K562 (cell line): ENCODE results near the gene PDE4A. TPM values are rescaled to one million over a fixed set of nuclear protein-coding genes. Genes with fewer than 3 reads are reported as not detected.

Source experiments
- ATAC-seq: fragments of 200-7000 bp; cut with Tn5 transposase; 3 replicates; pipeline ENCODE4 v1.9.1; 2020; ENCODE audit warnings: moderate library complexity
- BruUV-seq: library from RNA; stranded (reverse); fragments of 400-500 nt; replicated peaks from 2 replicates; lab custom pipeline; 2021; lab: Mats Ljungman, UMichigan
- CTCF ChIA-PET: fragments of 300-600 bp; formaldehyde crosslinking; extraction: SDS; loops from one replicate; lab custom pipeline; 2021; ENCODE audit warnings: low intra/inter-chr PET ratio; lab: Yijun Ruan, JAX
- POLR2A ChIA-PET: fragments of 300-600, 350-650 bp; sonication (Branson Sonifier 250); formaldehyde crosslinking; extraction: SDS; loops from one replicate; lab custom pipeline; 2021; ENCODE audit warnings: antibody characterized with exemption, inconsistent platforms; lab: Yijun Ruan, JAX
- DNase-seq, 4 experiments: peaks; one replicate each; pipeline versions ENCODE4 v3.0.0 to v3.0.0-alpha.2; 2011 to 2018; ENCODE audit warnings: low spot score in 3 of 4, mixed read lengths in 3 of 4; ENCODE audit errors: extremely low read depth in 1 of 4
- FAIRE-seq: peaks from 2 replicates; lab custom pipeline; 2011; peaks lifted over from hg19 to GRCh38; lab: Jason Lieb, UNC
- H2AFZ ChIP-seq: 2 replicates; pipeline ENCODE4 v1.6.0; 2011; ENCODE audit warnings: low read depth, low read length, control low read depth, inconsistent platforms
- H3K27ac ChIP-seq: fragments of 200-600 bp; 3 replicates; pipeline ENCODE4 v1.8.0; 2011; ENCODE audit warnings: low read depth, mild to moderate bottlenecking, control low read depth, inconsistent platforms, low read length, moderate library complexity, mixed read lengths; ENCODE audit errors: extremely low read depth
- H3K27me3 ChIP-seq, 2 experiments: fragments of 300-600 bp in 1 of 2; 2 replicates in 1 of 2; 3 replicates in 1 of 2; pipeline versions ENCODE4 v1.6.0 to v1.8.0; 2011; ENCODE audit warnings: inconsistent platforms in 2 of 2, low read length in 2 of 2, mild to moderate bottlenecking in 1 of 2, mixed read lengths in 1 of 2, moderate library complexity in 1 of 2; ENCODE audit not compliant: control insufficient read depth in 2 of 2, insufficient read depth in 2 of 2
- H3K36me3 ChIP-seq: fragments of 300-600 bp; 3 replicates; pipeline ENCODE4 v1.8.0; 2011; ENCODE audit warnings: mild to moderate bottlenecking, low read length, inconsistent platforms; ENCODE audit not compliant: control insufficient read depth, insufficient read depth
- H3K4me1 ChIP-seq, 2 experiments: fragments of 200-600 bp in 1 of 2; replicated peaks in 1 of 2; 2 replicates in 1 of 2; 3 replicates in 1 of 2; pipeline versions ENCODE4 v1.5.1 to v1.8.0; 2011; ENCODE audit warnings: inconsistent platforms in 2 of 2, low read length in 2 of 2, mild to moderate bottlenecking in 1 of 2, mixed read lengths in 1 of 2, moderate library complexity in 1 of 2; ENCODE audit not compliant: control insufficient read depth in 2 of 2, insufficient read depth in 2 of 2
- H3K4me2 ChIP-seq: 2 replicates; pipeline ENCODE4 v1.6.1; 2011; ENCODE audit warnings: low read length, control low read depth, inconsistent platforms, mixed read lengths; ENCODE audit not compliant: insufficient read depth
- H3K4me3 ChIP-seq: fragments of 200-600 bp; sonication (generic), shearing (Covaris generic); 2 replicates; pipeline ENCODE4 v1.5.1; 2016; ENCODE audit warnings: control low read depth, inconsistent platforms
- H3K79me2 ChIP-seq: fragments of 200-600 bp; 3 replicates; pipeline ENCODE4 v1.8.0; 2011; ENCODE audit warnings: low read length, inconsistent platforms; ENCODE audit not compliant: control insufficient read depth, insufficient read depth
- H3K9ac ChIP-seq, 2 experiments: 2 replicates each; pipeline versions ENCODE4 v1.6.0 to v1.6.1; 2011; ENCODE audit warnings: low read depth in 2 of 2, low read length in 2 of 2, control low read depth in 1 of 2, inconsistent platforms in 1 of 2, mild to moderate bottlenecking in 1 of 2, mixed read lengths in 1 of 2; ENCODE audit not compliant: insufficient read depth in 1 of 2
- H3K9me1 ChIP-seq: one replicate; pipeline ENCODE4 v1.6.0; 2011; ENCODE audit warnings: inconsistent platforms, mild to moderate bottlenecking, low read length, moderate library complexity; ENCODE audit not compliant: control insufficient read depth, insufficient read depth
- H3K9me3 ChIP-seq: replicated peaks from 2 replicates; pipeline ENCODE4 v1.5.1; 2011; ENCODE audit warnings: low read depth, low read length, inconsistent platforms; ENCODE audit not compliant: control insufficient read depth, insufficient read depth
- H4K20me1 ChIP-seq: replicated peaks from 2 replicates; pipeline ENCODE4 v1.6.1; 2011; ENCODE audit warnings: low read length, inconsistent platforms, mixed read lengths; ENCODE audit not compliant: control insufficient read depth, insufficient read depth
- CBFA2T3 ChIP-seq: fragments of 450-650 bp; IDR thresholded peaks from 2 replicates; pipeline ENCODE4 v1.6.1; 2017
- CSDE1 ChIP-seq, 2 experiments: fragments of 450-650 bp; IDR thresholded peaks; 2 replicates each; pipeline ENCODE4 v1.6.1; 2016; ENCODE audit warnings: mild to moderate bottlenecking in 1 of 2
- DPF2 ChIP-seq: fragments of 450-650 bp; IDR thresholded peaks from 2 replicates; pipeline ENCODE4 v1.6.1; 2016
- GATA2 ChIP-seq: sonication (generic); formaldehyde crosslinking; IDR thresholded peaks from 2 replicates; pipeline ENCODE4 v1.4.0; 2020; ENCODE audit warnings: mild to moderate bottlenecking, missing genetic modification reagents
- MTA2 ChIP-seq: fragments of 450-650 bp; IDR thresholded peaks from 2 replicates; pipeline ENCODE4 v1.6.1; 2016; ENCODE audit warnings: low read depth
- MTA3 ChIP-seq: fragments of 450-650 bp; formaldehyde crosslinking; IDR thresholded peaks from 2 replicates; pipeline ENCODE4 v1.6.1; 2017; ENCODE audit warnings: mild to moderate bottlenecking, borderline replicate concordance
- NRF1 ChIP-seq, 2 experiments: fragments of 450-650 bp; IDR thresholded peaks in 1 of 2; conservative IDR thresholded peaks in 1 of 2; 2 replicates each; pipeline ENCODE4 v1.6.1; 2014; ENCODE audit warnings: mild to moderate bottlenecking in 2 of 2
- PHF8 ChIP-seq: fragments of 200-600 bp; sonication (generic); IDR thresholded peaks from 2 replicates; pipeline ENCODE4 v1.6.1; 2012; ENCODE audit warnings: mixed run types, mild to moderate bottlenecking, inconsistent platforms, low read length, moderate library complexity, borderline replicate concordance
- RAD51 ChIP-seq: fragments of 450-650 bp; IDR thresholded peaks from 2 replicates; pipeline ENCODE4 v1.7.1; 2016; ENCODE audit warnings: low read depth, mild to moderate bottlenecking, borderline replicate concordance
- SMARCA4 ChIP-seq: fragments of 450-650 bp; IDR thresholded peaks from 2 replicates; pipeline ENCODE4 v1.6.1; 2016
- TAL1 ChIP-seq: fragments of 450-650 bp; IDR thresholded peaks from 2 replicates; pipeline ENCODE4 v1.6.1; 2016; ENCODE audit warnings: mild to moderate bottlenecking
- TCF3 ChIP-seq: sonication (generic); formaldehyde crosslinking; IDR thresholded peaks from 2 replicates; pipeline ENCODE4 v1.4.0; 2020; ENCODE audit warnings: mild to moderate bottlenecking, missing genetic modification reagents
- TEAD1 ChIP-seq, 2 experiments: fragments of 450-650 bp in 1 of 2; sonication (generic) in 1 of 2; formaldehyde crosslinking; IDR thresholded peaks; 2 replicates each; pipeline versions ENCODE4 v1.4.0 to v1.8.0; 2020 to 2022; ENCODE audit warnings: mild to moderate bottlenecking in 2 of 2, missing genetic modification reagents in 1 of 2
- XRCC3 ChIP-seq: fragments of 450-650 bp; IDR thresholded peaks from 2 replicates; pipeline ENCODE4 v1.6.1; 2017; ENCODE audit warnings: mild to moderate bottlenecking, moderate library complexity
- ZKSCAN1 ChIP-seq: fragments of 150-350 bp; IDR thresholded peaks from 2 replicates; pipeline ENCODE4 v1.6.1; 2016; ENCODE audit warnings: low read depth, low read length
- ZNF77 ChIP-seq: fragments of 250-450 bp; sonication (Bioruptor Pico); IDR thresholded peaks from 2 replicates; pipeline ENCODE4 v1.5.0; 2020
- WGBS: fragments of 100-300 bp; shearing (Covaris generic); methylation state at CpG from one replicate; pipeline ENCODE4 v1.1.6; 2016; ENCODE audit warnings: low coverage, mixed read lengths; ENCODE audit not compliant: insufficient coverage; ENCODE audit errors: missing lambda C conversion rate; 5-methylcytosine and 5-hydroxymethylcytosine counted together
- in situ Hi-C: fragments of 300-500 bp; cut with MboI; formaldehyde crosslinking; loops from 4 replicates; pipeline ENCODE4 v1.15.0; 2018; ENCODE audit warnings: inconsistent platforms, mixed read lengths
- intact Hi-C: fragments of 100-400 bp; cut with micrococcal nuclease; formaldehyde crosslinking; loops from 2 replicates; pipeline ENCODE4 v1.14.2; 2022
- polyA plus RNA-seq, 8 experiments: library from polyadenylated mRNA; depleted of rRNA in 4 of 8; stranded (reverse) in 5 of 8; unstranded in 3 of 8; fragments of >200 nt; fragmentation: Nextera tagmentation in 2 of 8; fragmentation: Illumina TruSeq in 1 of 8; extraction: Ambion mirVana in 2 of 8; extraction: Trizol in 1 of 8; gene quantifications; 2 replicates each; pipeline versions ENCODE4 v1.2.1 to v1.2.3, GENCODE V29; 2011 to 2014; ENCODE audit warnings: inconsistent platforms in 1 of 8, missing spikeins in 1 of 8
- total RNA-seq, 7 experiments: library from RNA; depleted of rRNA in 6 of 7; stranded (reverse); fragments of >200 nt in 6 of 7; fragmentation: Illumina TruSeq in 2 of 7; extraction: Trizol in 2 of 7; gene quantifications; 2 replicates each; pipeline versions ENCODE4 v1.2.1 to v1.2.3, GENCODE V29; 2011 to 2021; ENCODE audit warnings: low replicate concordance in 1 of 7
- TF ChIP-seq, protein P1 (sequence below): fragments of 450-650 bp; IDR thresholded peaks from 2 replicates; pipeline ENCODE4 v1.6.1; 2016; ENCODE audit warnings: borderline replicate concordance
- TF ChIP-seq, protein P2 (sequence below): sonication (generic); IDR thresholded peaks from 2 replicates; pipeline ENCODE4 v1.6.1; 2016
- TF ChIP-seq, protein P3 (sequence below): fragments of 250-450 bp; sonication (Bioruptor Pico); IDR thresholded peaks from 2 replicates; pipeline ENCODE4 v1.8.0; 2022; ENCODE audit warnings: moderate library complexity, mild to moderate bottlenecking, inconsistent platforms
- TF ChIP-seq, protein P4 (sequence below): fragments of 450-650 bp; IDR thresholded peaks from 2 replicates; pipeline ENCODE4 v1.6.1; 2016

PDE4A gene
- total and polyA plus RNA-seq, 9 of the 15 experiments (the other 6 are each of a cell fraction or from before 2014, with no cell fraction given), result 0.66 to 26.9 (median 4.6) TPM

DNA sequence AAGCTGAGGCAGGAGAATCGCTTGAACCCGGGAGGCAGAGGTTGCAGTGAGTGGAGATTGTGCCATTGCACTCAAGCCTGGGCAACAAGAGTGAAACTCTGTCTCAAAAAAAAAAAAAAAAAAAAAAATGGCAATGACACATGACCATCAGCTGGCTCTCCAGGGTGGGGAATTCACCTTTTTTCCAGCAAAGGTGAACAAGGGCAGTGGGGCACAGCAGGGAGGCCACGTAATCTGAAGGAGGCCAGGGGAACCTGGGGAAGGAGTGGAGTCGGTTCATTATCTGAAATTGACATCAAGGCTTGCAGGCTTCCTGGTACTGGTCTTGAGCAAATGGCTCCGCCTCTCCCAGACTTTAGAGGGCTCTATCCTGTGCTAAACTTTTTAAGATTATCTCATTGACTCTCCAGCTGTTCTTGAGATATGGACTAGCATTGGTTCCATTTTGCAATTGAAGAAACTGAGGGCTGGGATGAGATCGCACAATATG lies 54.7 kb downstream of the PDE4A start:
- Histone ChIP-seq H3K36me3 (no peaks in the 10 kb centered on the region), H3K79me2 (no peaks in the 10 kb centered on the region), H3K9me3 (no peaks in the 10 kb centered on the region), H3K4me1 (peaks cover 14 to 23% of the 10 kb centered on the region in 2 experiments; a peak in 4 of 5 replicates), H3K27me3 (no peaks in the 10 kb centered on the region), H3K4me3 (no peak overlapping the region), H3K9ac (peak overlapping the region; percentile 3 to 17; a peak in 2 of 4 replicates), H3K27ac (peak overlapping the region; percentile 37), H2AFZ (peak overlapping the region; percentile 67), H4K20me1 (no peaks in the 10 kb centered on the region), H3K4me2 (peak overlapping the region; percentile 71), H3K9me1 (no peaks in the 10 kb centered on the region)
- peak; percentile 51 for FAIRE-seq
- ATAC-seq, result peak; percentile 72
- ChIA-PET CTCF (interaction anchor here (0.6 kb wide), 1 partner anchor 97 kb away, joined by 4 read pairs; no protein-coding TSS in a partner anchor), POLR2A (interaction anchor here (0.6 to 1.3 kb wide), 7 partner anchors 13 to 181 kb away, joined by 3 read pairs; no protein-coding TSS in a partner anchor)
- peak in 3 of 4 experiments; percentile 35 to 82 (median 70) for DNase-seq
- 0% methylated on average over 5 of the region's 6 CpGs for WGBS
- no TSS peak for BruUV-seq
- in situ Hi-C loops (no loop called here), intact Hi-C loops (loop anchor here (5.0 kb wide), 2 partner anchors 53 to 92 kb away; partner anchors contain the start of genes CDKN2D, KRI1 and PDE4A)
- peak; percentile 53; the same call in 1 of the 2 replicates for TF ChIP-seq MTA3
- peak; percentile 57; the same call in 1 of the 2 replicates for TF ChIP-seq SMARCA4
- peak; percentile 60; the same call in 1 of the 2 replicates for TF ChIP-seq GATA2 (CRISPR knock-in tag)
- TF ChIP-seq XRCC3, result no peak
- TF ChIP-seq NRF1 (conservative IDR thresholded peaks at IDR 0.05 in 1 of 2, IDR thresholded peaks at IDR 0.05 in 1 of 2), result peak in 1 of 2 experiments; percentile 28; a peak in 1 of 4 replicates
- peak; percentile 37; the same call in 1 of the 2 replicates for TF ChIP-seq RAD51
- TF ChIP-seq TAL1, result peak; percentile 45
- peak; percentile 4; the same call in 1 of the 2 replicates for TF ChIP-seq MTA2
- TF ChIP-seq TEAD1 (CRISPR knock-in tag; IDR thresholded peaks at IDR 0.05), result no peak
- TF ChIP-seq, protein P1, sequence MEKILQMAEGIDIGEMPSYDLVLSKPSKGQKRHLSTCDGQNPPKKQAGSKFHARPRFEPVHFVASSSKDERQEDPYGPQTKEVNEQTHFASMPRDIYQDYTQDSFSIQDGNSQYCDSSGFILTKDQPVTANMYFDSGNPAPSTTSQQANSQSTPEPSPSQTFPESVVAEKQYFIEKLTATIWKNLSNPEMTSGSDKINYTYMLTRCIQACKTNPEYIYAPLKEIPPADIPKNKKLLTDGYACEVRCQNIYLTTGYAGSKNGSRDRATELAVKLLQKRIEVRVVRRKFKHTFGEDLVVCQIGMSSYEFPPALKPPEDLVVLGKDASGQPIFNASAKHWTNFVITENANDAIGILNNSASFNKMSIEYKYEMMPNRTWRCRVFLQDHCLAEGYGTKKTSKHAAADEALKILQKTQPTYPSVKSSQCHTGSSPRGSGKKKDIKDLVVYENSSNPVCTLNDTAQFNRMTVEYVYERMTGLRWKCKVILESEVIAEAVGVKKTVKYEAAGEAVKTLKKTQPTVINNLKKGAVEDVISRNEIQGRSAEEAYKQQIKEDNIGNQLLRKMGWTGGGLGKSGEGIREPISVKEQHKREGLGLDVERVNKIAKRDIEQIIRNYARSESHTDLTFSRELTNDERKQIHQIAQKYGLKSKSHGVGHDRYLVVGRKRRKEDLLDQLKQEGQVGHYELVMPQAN, result peak; percentile 52; the same call in 1 of the 2 replicates
- TF ChIP-seq ZKSCAN1, result no peak
- TF ChIP-seq, protein P2, sequence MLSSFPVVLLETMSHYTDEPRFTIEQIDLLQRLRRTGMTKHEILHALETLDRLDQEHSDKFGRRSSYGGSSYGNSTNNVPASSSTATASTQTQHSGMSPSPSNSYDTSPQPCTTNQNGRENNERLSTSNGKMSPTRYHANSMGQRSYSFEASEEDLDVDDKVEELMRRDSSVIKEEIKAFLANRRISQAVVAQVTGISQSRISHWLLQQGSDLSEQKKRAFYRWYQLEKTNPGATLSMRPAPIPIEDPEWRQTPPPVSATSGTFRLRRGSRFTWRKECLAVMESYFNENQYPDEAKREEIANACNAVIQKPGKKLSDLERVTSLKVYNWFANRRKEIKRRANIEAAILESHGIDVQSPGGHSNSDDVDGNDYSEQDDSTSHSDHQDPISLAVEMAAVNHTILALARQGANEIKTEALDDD, result 0 out of 2 replicates have a peak, but pooled peaks have one; percentile 49
- TF ChIP-seq DPF2, result peak; percentile 74
- TF ChIP-seq, protein P3, sequence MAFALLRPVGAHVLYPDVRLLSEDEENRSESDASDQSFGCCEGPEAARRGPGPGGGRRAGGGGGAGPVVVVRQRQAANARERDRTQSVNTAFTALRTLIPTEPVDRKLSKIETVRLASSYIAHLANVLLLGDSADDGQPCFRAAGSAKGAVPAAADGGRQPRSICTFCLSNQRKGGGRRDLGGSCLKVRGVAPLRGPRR, result no peak
- no peak for TF ChIP-seq ZNF77
- no peak for TF ChIP-seq CSDE1 (IDR thresholded peaks at IDR 0.05)
- TF ChIP-seq, protein P4, sequence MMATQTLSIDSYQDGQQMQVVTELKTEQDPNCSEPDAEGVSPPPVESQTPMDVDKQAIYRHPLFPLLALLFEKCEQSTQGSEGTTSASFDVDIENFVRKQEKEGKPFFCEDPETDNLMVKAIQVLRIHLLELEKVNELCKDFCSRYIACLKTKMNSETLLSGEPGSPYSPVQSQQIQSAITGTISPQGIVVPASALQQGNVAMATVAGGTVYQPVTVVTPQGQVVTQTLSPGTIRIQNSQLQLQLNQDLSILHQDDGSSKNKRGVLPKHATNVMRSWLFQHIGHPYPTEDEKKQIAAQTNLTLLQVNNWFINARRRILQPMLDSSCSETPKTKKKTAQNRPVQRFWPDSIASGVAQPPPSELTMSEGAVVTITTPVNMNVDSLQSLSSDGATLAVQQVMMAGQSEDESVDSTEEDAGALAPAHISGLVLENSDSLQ, result 0 out of 2 replicates have a peak, but pooled peaks have one; percentile 11
- TF ChIP-seq CBFA2T3, result peak; percentile 56
- no peak; the same call in 1 of the 2 replicates for TF ChIP-seq PHF8
- peak; percentile 34; the same call in 1 of the 2 replicates for TF ChIP-seq TCF3 (CRISPR knock-in tag)
